GM18526 (cell line): ENCODE data around the gene MBNL1.

Source experiments
- POLR2A ChIP-seq: IDR thresholded peaks from 3 replicates; pipeline ENCODE4 v1.6.1; 2011; ENCODE audit not compliant: insufficient read length; ENCODE audit errors: extremely low read depth

The MBNL1 gene

GRCh38 chr3:152496286-152496685 lies 227.6 kb downstream of the MBNL1 start:
- no peak for TF ChIP-seq POLR2A

- no peak for TF ChIP-seq POLR2A
These were observed 228.0 kb downstream of the MBNL1 start for GRCh38 chr3:152496716-152497115.

DNA sequence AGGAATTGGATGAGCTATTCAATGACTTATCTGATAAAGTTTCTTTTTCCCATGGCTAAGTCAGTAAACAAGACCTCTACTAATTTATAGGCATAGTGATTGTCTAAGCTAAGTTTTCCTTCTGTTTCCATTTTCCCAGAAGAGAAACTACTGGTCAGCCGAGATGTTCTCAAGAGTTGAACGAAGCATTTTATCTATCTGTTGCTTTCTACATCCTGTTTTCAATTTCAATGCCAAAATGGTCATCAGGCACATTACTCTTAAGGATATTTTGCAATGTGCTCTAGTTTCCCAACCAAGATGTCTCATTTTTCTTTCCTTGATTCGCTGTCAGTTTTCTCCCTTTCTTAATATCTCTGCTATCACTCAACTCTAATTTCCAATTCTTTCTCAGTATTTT lies 228.7 kb downstream of the MBNL1 start:
- no peak for TF ChIP-seq POLR2A

DNA sequence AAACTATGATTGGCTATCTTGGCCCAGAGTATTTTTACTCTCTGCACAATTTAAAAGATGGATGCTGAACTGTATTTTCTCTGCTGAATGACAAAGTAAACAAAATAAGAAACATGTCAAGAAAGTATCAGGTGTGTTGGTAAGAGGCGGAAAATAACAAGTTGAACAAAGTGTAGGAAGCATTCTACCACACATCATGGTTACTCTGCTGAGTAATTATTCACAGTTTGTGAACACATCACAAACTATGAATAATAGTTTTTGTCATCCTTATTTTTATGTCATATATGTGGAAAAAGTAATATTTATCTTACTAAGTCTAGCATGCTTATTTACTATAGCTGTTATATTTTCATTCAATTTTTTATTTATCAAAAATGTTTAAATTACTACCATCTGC lies 229.2 kb downstream of the MBNL1 start:
- no peak for TF ChIP-seq POLR2A

GRCh38 chr3:152499791-152500385 lies 231.2 kb downstream of the MBNL1 start:
- TF ChIP-seq POLR2A = no peak

GRCh38 chr3:152505926-152506325 lies 237.2 kb downstream of the MBNL1 start:
- TF ChIP-seq POLR2A = no peak

DNA sequence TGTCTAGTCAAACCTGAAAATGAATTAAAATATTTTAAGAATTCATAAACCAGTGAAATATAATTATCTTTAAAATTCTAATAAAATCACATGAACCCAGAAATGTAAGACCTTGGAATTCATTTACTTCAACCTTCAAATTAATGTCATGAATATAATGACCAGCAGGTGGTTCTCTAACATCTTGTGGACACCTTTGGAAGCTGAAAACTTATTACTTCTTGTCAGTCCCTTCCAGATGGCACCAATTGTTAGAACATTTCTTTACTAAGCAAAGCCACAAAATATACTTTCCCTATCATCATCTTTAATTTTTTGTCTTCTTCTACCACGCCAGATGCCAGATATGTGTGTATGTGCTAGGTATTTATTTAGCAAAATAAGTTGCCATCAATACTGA lies 240.0 kb downstream of the MBNL1 start:
- no peak for TF ChIP-seq POLR2A

GRCh38 chr3:152511904-152512303 lies 243.2 kb downstream of the MBNL1 start:
- no peak for TF ChIP-seq POLR2A

DNA sequence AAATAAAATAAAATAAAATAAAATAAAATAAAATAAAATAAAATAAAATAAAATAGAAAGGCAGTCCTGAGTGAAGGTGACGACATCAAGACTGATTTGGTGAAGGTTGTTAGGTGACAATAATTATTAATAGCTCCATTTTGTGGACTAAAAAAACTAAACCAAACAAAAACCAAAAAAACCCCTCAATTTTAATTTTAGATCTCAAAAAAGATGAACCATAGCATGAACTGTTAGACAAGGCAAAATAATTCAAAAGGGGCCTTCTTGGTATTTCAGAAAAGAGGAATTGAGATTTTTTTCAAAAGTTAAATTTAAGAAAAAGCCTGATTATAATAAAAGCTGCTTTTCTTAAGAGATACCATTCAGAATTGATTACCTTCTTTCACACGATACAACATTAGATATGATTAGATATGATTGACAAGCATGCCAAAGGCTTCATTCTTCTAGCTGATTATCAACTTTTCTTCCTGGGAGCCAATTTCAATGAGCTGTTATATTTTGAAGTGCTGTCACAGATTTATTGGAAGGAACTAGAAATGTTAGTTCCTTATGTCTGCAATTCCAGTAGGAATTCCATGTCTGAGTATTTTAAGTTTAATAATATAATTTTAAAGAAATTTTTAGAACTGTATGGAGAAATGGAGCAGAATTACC lies 244.7 kb downstream of the MBNL1 start:
- no peak for TF ChIP-seq POLR2A
